HCT116 (cell line): ENCODE results near the gene CGN. TPM values are rescaled to one million over a fixed set of nuclear protein-coding genes. Genes with fewer than 3 reads are reported as not detected.

Experiments used
- ATAC-seq: fragments of 200-7000 bp; cut with Tn5 transposase; 2 replicates; pipeline ENCODE4 v1.9.1; 2020; ENCODE audit warnings: mild to moderate bottlenecking, moderate library complexity
- BruUV-seq: library from RNA; stranded (reverse); fragments of 400-500 nt; replicated peaks from 2 replicates; lab custom pipeline; 2021; lab: Mats Ljungman, UMichigan
- CTCF ChIA-PET: fragments of 300-600 bp; sonication (Branson Sonifier 250); formaldehyde crosslinking; loops from one replicate; lab custom pipeline; 2021; ENCODE audit warnings: antibody characterized with exemption; lab: Charles Lee
- POLR2A ChIA-PET: fragments of 300-600, 350-600 bp; sonication (Branson Sonifier 250); formaldehyde crosslinking; loops from one replicate; lab custom pipeline; 2021; ENCODE audit warnings: antibody characterized with exemption; lab: Charles Lee
- RAD21 ChIA-PET, 2 experiments: fragments of 300-600 bp; sonication (Branson Sonifier 250); formaldehyde crosslinking; loops; one replicate each; lab custom pipeline; 2023; ENCODE audit warnings: low total read pairs in 2 of 2; ENCODE audit not compliant: uncharacterized antibody in 2 of 2, unreplicated experiment in 2 of 2, low non-redundant PET in 1 of 2; lab: Charles Lee
- DNase-seq: peaks from one replicate; pipeline ENCODE4 v3.0.0-alpha.2; 2010; ENCODE audit warnings: low read depth, low spot score
- H2AFZ ChIP-seq: fragments of 200-600 bp; shearing (Covaris generic), sonication (generic); 2 replicates; pipeline ENCODE4 v1.6.1; 2017; ENCODE audit warnings: low read depth, mixed run types, mixed read lengths, antibody characterized with exemption, low read length; ENCODE audit not compliant: poor library complexity, severe bottlenecking
- H3K27ac ChIP-seq: 2 replicates; pipeline ENCODE4 v1.5.1; 2012; ENCODE audit warnings: low read depth, low read length
- H3K27me3 ChIP-seq: fragments of 200-600 bp; sonication (generic); 2 replicates; pipeline ENCODE4 v1.6.1; 2016; ENCODE audit warnings: mixed run types, low read length, mixed read lengths; ENCODE audit not compliant: insufficient read depth
- H3K36me3 ChIP-seq, 2 experiments: fragments of 200-500 bp in 1 of 2; fragments of 200-600 bp in 1 of 2; sonication (Bioruptor generic) in 1 of 2; sonication (generic) in 1 of 2; 2 replicates each; pipeline versions ENCODE4 v1.5.1 to v1.6.1; 2014 to 2016; ENCODE audit warnings: low read length in 2 of 2, inconsistent platforms in 1 of 2, mixed read lengths in 1 of 2, mixed run types in 1 of 2; ENCODE audit not compliant: insufficient read depth in 2 of 2, control insufficient read depth in 1 of 2
- H3K4me1 ChIP-seq, 2 experiments: fragments of 200-600 bp in 1 of 2; sonication (generic) in 1 of 2; 2 replicates each; pipeline versions ENCODE4 v1.5.1 to v1.6.1; 2012 to 2017; ENCODE audit warnings: low read length in 2 of 2, inconsistent platforms in 1 of 2, mild to moderate bottlenecking in 1 of 2, mixed read lengths in 1 of 2, mixed run types in 1 of 2, moderate library complexity in 1 of 2; ENCODE audit not compliant: insufficient read depth in 2 of 2, control insufficient read depth in 1 of 2
- H3K4me2 ChIP-seq: fragments of 200-600 bp; sonication (generic); 2 replicates; pipeline ENCODE4 v1.6.1; 2017; ENCODE audit warnings: mixed run types, low read length, mixed read lengths
- H3K4me3 ChIP-seq, 2 experiments: fragments of 200-600 bp in 1 of 2; sonication (generic) in 1 of 2; replicated peaks in 1 of 2; 2 replicates each; pipeline ENCODE4 v1.5.1; 2011 to 2016; ENCODE audit warnings: low read length in 2 of 2, control low read depth in 1 of 2, low read depth in 1 of 2, mild to moderate bottlenecking in 1 of 2, mixed read lengths in 1 of 2, mixed run types in 1 of 2
- H3K79me2 ChIP-seq: fragments of 200-600 bp; sonication (generic); 2 replicates; pipeline ENCODE4 v1.6.1; 2017; ENCODE audit warnings: mild to moderate bottlenecking, mixed run types, low read length, moderate library complexity, mixed read lengths; ENCODE audit not compliant: insufficient read depth
- H3K9ac ChIP-seq: fragments of 200-600 bp; sonication (generic); 2 replicates; pipeline ENCODE4 v1.6.1; 2016; ENCODE audit warnings: low read length, mixed read lengths
- H3K9me2 ChIP-seq: fragments of 200-600 bp; sonication (generic), shearing (Covaris generic); 2 replicates; pipeline ENCODE4 v1.6.1; 2017; ENCODE audit warnings: mixed run types, mild to moderate bottlenecking, moderate library complexity; ENCODE audit not compliant: insufficient read depth
- H3K9me3 ChIP-seq, 2 experiments: fragments of 200-500 bp in 1 of 2; fragments of 200-600 bp in 1 of 2; sonication (Bioruptor generic) in 1 of 2; sonication (generic) in 1 of 2; 2 replicates each; pipeline ENCODE4 v1.6.1; 2014 to 2017; ENCODE audit warnings: low read length in 2 of 2, mixed read lengths in 2 of 2, inconsistent platforms in 1 of 2, low read depth in 1 of 2, mild to moderate bottlenecking in 1 of 2, mixed run types in 1 of 2, moderate library complexity in 1 of 2; ENCODE audit not compliant: control insufficient read depth in 1 of 2, insufficient read depth in 1 of 2
- H4K20me1 ChIP-seq: fragments of 200-600 bp; sonication (generic), shearing (Covaris generic); 2 replicates; pipeline ENCODE4 v1.6.1; 2017; ENCODE audit warnings: mixed run types, mild to moderate bottlenecking, moderate library complexity; ENCODE audit not compliant: insufficient read depth
- CEBPB ChIP-seq: IDR thresholded peaks from 2 replicates; pipeline ENCODE4 v1.6.1; 2012; ENCODE audit warnings: low read depth
- EZH2 ChIP-seq: fragments of 200-600 bp; sonication (generic); IDR thresholded peaks from 2 replicates; pipeline ENCODE4 v1.6.1; 2017; ENCODE audit warnings: antibody characterized with exemption, mixed run types
- EZH2phosphoT487 ChIP-seq: fragments of 200-600 bp; IDR thresholded peaks from 2 replicates; pipeline ENCODE4 v1.6.1; 2018; ENCODE audit warnings: antibody characterized with exemption, borderline replicate concordance
- POLR2A ChIP-seq: IDR thresholded peaks from 2 replicates; pipeline ENCODE4 v1.7.0; 2011; ENCODE audit warnings: borderline replicate concordance; ENCODE audit not compliant: insufficient read depth, insufficient read length; ENCODE audit errors: extremely low read depth
- RAD21 ChIP-seq: IDR thresholded peaks from 2 replicates; pipeline ENCODE4 v1.6.1; 2012; ENCODE audit warnings: low read depth, mild to moderate bottlenecking
- SIN3A ChIP-seq: IDR thresholded peaks from 2 replicates; pipeline ENCODE4 v1.6.1; 2012; ENCODE audit warnings: low read depth
- SP1 ChIP-seq: IDR thresholded peaks from 2 replicates; pipeline ENCODE4 v1.6.1; 2012; ENCODE audit warnings: low read depth
- SRF ChIP-seq: IDR thresholded peaks from 2 replicates; pipeline ENCODE4 v1.6.1; 2012; ENCODE audit warnings: low read depth
- ZBTB33 ChIP-seq: IDR thresholded peaks from 2 replicates; pipeline ENCODE4 v1.6.1; 2011; ENCODE audit warnings: mild to moderate bottlenecking, low read length, moderate library complexity; ENCODE audit not compliant: insufficient replicate concordance; ENCODE audit errors: extremely low read depth
- ZFX ChIP-seq: fragments of 450-650 bp; IDR thresholded peaks from 2 replicates; pipeline ENCODE4 v1.6.1; 2017
- ZNF274 ChIP-seq: fragments of 200-500 bp; sonication (Bioruptor generic); IDR thresholded peaks from 2 replicates; pipeline ENCODE4 v1.6.1; 2014; ENCODE audit warnings: mild to moderate bottlenecking, low read depth, low read length, inconsistent platforms
- intact Hi-C: fragments of 100-400 bp; cut with micrococcal nuclease; formaldehyde crosslinking; loops from 2 replicates; pipeline ENCODE4 v1.10.0; 2022
- total RNA-seq: library from RNA; stranded (reverse); gene quantifications from one replicate; pipeline ENCODE4 v1.2.1, GENCODE V29; 2021; ENCODE audit not compliant: unreplicated experiment
- TF ChIP-seq, protein P1 (sequence below): IDR thresholded peaks from 2 replicates; pipeline ENCODE4 v1.6.1; 2012; ENCODE audit warnings: low read depth
- TF ChIP-seq, protein P2 (sequence below): IDR thresholded peaks from 2 replicates; pipeline ENCODE4 v1.6.1; 2012

The CGN gene
- total RNA-seq, 1 experiment from 2014 or later = 19.7 TPM

DNA sequence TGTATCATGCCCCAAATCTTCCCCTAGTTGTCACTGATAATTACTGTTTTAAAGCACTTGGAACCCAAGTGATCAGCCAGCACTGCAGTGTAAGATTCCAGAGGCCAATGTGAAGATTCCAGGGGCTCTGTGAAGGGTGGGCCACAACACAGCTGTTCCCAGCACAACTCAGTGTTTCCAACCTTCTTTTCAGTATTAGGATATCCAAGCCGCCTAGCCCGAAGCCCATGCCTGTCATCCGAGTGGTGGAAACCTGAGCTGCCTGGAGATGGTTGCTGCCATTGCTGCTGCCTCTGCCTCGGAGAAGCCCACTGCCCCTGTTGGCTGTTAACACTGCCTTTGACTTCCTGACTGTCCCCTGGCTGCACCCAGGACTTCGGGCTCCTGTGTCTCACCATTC, 70.3 kb downstream of the CGN start (continued):
- TF ChIP-seq, protein P1, sequence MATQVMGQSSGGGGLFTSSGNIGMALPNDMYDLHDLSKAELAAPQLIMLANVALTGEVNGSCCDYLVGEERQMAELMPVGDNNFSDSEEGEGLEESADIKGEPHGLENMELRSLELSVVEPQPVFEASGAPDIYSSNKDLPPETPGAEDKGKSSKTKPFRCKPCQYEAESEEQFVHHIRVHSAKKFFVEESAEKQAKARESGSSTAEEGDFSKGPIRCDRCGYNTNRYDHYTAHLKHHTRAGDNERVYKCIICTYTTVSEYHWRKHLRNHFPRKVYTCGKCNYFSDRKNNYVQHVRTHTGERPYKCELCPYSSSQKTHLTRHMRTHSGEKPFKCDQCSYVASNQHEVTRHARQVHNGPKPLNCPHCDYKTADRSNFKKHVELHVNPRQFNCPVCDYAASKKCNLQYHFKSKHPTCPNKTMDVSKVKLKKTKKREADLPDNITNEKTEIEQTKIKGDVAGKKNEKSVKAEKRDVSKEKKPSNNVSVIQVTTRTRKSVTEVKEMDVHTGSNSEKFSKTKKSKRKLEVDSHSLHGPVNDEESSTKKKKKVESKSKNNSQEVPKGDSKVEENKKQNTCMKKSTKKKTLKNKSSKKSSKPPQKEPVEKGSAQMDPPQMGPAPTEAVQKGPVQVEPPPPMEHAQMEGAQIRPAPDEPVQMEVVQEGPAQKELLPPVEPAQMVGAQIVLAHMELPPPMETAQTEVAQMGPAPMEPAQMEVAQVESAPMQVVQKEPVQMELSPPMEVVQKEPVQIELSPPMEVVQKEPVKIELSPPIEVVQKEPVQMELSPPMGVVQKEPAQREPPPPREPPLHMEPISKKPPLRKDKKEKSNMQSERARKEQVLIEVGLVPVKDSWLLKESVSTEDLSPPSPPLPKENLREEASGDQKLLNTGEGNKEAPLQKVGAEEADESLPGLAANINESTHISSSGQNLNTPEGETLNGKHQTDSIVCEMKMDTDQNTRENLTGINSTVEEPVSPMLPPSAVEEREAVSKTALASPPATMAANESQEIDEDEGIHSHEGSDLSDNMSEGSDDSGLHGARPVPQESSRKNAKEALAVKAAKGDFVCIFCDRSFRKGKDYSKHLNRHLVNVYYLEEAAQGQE = no peak

- H3K4me1 ChIP-seq = peaks cover 15 to 40% of the 10 kb centered on the region in 2 experiments
- H3K4me3 ChIP-seq = no peak overlapping the region
- ATAC-seq (no peak), DNase-seq (no peak)
- H3K9me3 ChIP-seq = no peaks in the 10 kb centered on the region
- TSS peak; percentile 27 for BruUV-seq
- H3K79me2 ChIP-seq = no peaks in the 10 kb centered on the region
- no peak overlapping the region for H3K9ac ChIP-seq
- H3K27me3 ChIP-seq = no peaks in the 10 kb centered on the region
- H3K4me2 ChIP-seq = no peak overlapping the region
- H2AFZ ChIP-seq = no peak overlapping the region
- H3K36me3 ChIP-seq = 0 out of 4 replicates have a peak, but pooled peaks cover 0 to 3% of the 10 kb centered on the region in 2 experiments
- ChIA-PET CTCF (no interaction called here), POLR2A (no interaction called here), RAD21 (no interaction called here)
- no peaks in the 10 kb centered on the region for H4K20me1 ChIP-seq
- no peaks in the 10 kb centered on the region for H3K9me2 ChIP-seq
- no peak overlapping the region for H3K27ac ChIP-seq
- TF ChIP-seq SRF (no peak), SP1 (no peak), ZBTB33 (no peak), POLR2A (no peak), SIN3A (no peak), ZNF274 (no peak), EZH2 (no peak), CEBPB (no peak), RAD21 (no peak), EZH2phosphoT487 (no peak), ZFX (no peak)
- TF ChIP-seq, protein P2, sequence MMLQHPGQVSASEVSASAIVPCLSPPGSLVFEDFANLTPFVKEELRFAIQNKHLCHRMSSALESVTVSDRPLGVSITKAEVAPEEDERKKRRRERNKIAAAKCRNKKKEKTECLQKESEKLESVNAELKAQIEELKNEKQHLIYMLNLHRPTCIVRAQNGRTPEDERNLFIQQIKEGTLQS = no peak
- intact Hi-C loops = no loop called here
These were observed 70.7 kb downstream of the CGN start for GRCh38 chr1:151581921-151582320.
